Activated naive CD4-positive, alpha-beta T cell treated with anti-CD3 and anti-CD28 coated beads, Interleukin-2, amount 50 U/mL, for 24 hours (primary cell): ENCODE results near the gene AMER3.

ENCODE experiments used
- H3K27ac Mint-ChIP-seq: one replicate; pipeline ENCODE4 v1.8.0; 2021; ENCODE audit warnings: mild to moderate bottlenecking, mixed read lengths
- H3K27me3 Mint-ChIP-seq: one replicate; pipeline ENCODE4 v1.8.0; 2021; ENCODE audit warnings: mixed read lengths
- H3K36me3 Mint-ChIP-seq: one replicate; pipeline ENCODE4 v1.8.0; 2021; ENCODE audit warnings: mixed read lengths
- H3K4me1 Mint-ChIP-seq: one replicate; pipeline ENCODE4 v1.8.0; 2021; ENCODE audit warnings: mixed read lengths
- H3K4me3 Mint-ChIP-seq: one replicate; pipeline ENCODE4 v1.8.0; 2021; ENCODE audit warnings: mild to moderate bottlenecking, mixed read lengths
- H3K9me3 Mint-ChIP-seq: one replicate; pipeline ENCODE4 v1.8.0; 2021; ENCODE audit warnings: mixed read lengths

Gene AMER3

GRCh38 chr2:130763405-130763804 is 8.1 kb downstream of the AMER3 start:
- H3K36me3 Mint-ChIP-seq = no peaks in the 10 kb centered on the region
- peaks cover 21% of the 10 kb centered on the region for H3K27me3 Mint-ChIP-seq
- no peak overlapping the region for H3K4me3 Mint-ChIP-seq
- H3K4me1 Mint-ChIP-seq = no peaks in the 10 kb centered on the region
- no peaks in the 10 kb centered on the region for H3K9me3 Mint-ChIP-seq
- H3K27ac Mint-ChIP-seq = no peak overlapping the region

- no peaks in the 10 kb centered on the region for H3K36me3 Mint-ChIP-seq
- no peaks in the 10 kb centered on the region for H3K9me3 Mint-ChIP-seq
- no peak overlapping the region for H3K27ac Mint-ChIP-seq
- H3K4me1 Mint-ChIP-seq = no peaks in the 10 kb centered on the region
- H3K27me3 Mint-ChIP-seq = peaks cover 15% of the 10 kb centered on the region
- H3K4me3 Mint-ChIP-seq = no peak overlapping the region
Observed at GRCh38 chr2:130764035-130764820, 8.9 kb downstream of the AMER3 start.

- Mint-ChIP-seq H3K4me1 (no peaks in the 10 kb centered on the region), H3K4me3 (no peak overlapping the region), H3K9me3 (no peaks in the 10 kb centered on the region), H3K27ac (no peak overlapping the region), H3K36me3 (no peaks in the 10 kb centered on the region), H3K27me3 (peaks cover 19% of the 10 kb centered on the region)
Observed at GRCh38 chr2:130764821-130765115, 9.4 kb downstream of the AMER3 start.

- Mint-ChIP-seq H3K27ac (no peak overlapping the region), H3K4me3 (no peak overlapping the region), H3K27me3 (peaks cover 19% of the 10 kb centered on the region), H3K4me1 (no peaks in the 10 kb centered on the region), H3K36me3 (no peaks in the 10 kb centered on the region), H3K9me3 (no peaks in the 10 kb centered on the region)
Observed at GRCh38 chr2:130765464-130765863, 10.1 kb downstream of the AMER3 start.

GRCh38 chr2:130766037-130766436 is 10.7 kb downstream of the AMER3 start:
- Mint-ChIP-seq H3K4me1 (no peaks in the 10 kb centered on the region), H3K27me3 (peaks cover 17% of the 10 kb centered on the region), H3K4me3 (no peak overlapping the region), H3K9me3 (no peaks in the 10 kb centered on the region), H3K36me3 (no peaks in the 10 kb centered on the region), H3K27ac (no peak overlapping the region)

- no peaks in the 10 kb centered on the region for H3K9me3 Mint-ChIP-seq
- H3K4me3 Mint-ChIP-seq = no peak overlapping the region
- H3K36me3 Mint-ChIP-seq = no peaks in the 10 kb centered on the region
- no peaks in the 10 kb centered on the region for H3K4me1 Mint-ChIP-seq
- H3K27me3 Mint-ChIP-seq = peaks cover 11% of the 10 kb centered on the region
- H3K27ac Mint-ChIP-seq = no peak overlapping the region
Observed at GRCh38 chr2:130766711-130767407, 11.5 kb downstream of the AMER3 start.

GRCh38 chr2:130767408-130767775 is 12.1 kb downstream of the AMER3 start:
- Mint-ChIP-seq H3K27me3 (peaks cover 11% of the 10 kb centered on the region), H3K9me3 (no peaks in the 10 kb centered on the region), H3K4me3 (no peak overlapping the region), H3K4me1 (no peaks in the 10 kb centered on the region), H3K27ac (no peak overlapping the region), H3K36me3 (no peaks in the 10 kb centered on the region)

- peaks cover 15% of the 10 kb centered on the region for H3K27me3 Mint-ChIP-seq
- H3K27ac Mint-ChIP-seq = no peak overlapping the region
- no peaks in the 10 kb centered on the region for H3K9me3 Mint-ChIP-seq
- no peak overlapping the region for H3K4me3 Mint-ChIP-seq
- H3K4me1 Mint-ChIP-seq = no peaks in the 10 kb centered on the region
- no peaks in the 10 kb centered on the region for H3K36me3 Mint-ChIP-seq
Observed at GRCh38 chr2:130768191-130768855, 13.0 kb downstream of the AMER3 start.

- H3K36me3 Mint-ChIP-seq = no peaks in the 10 kb centered on the region
- no peak overlapping the region for H3K27ac Mint-ChIP-seq
- peaks cover 15% of the 10 kb centered on the region for H3K27me3 Mint-ChIP-seq
- H3K9me3 Mint-ChIP-seq = no peaks in the 10 kb centered on the region
- H3K4me1 Mint-ChIP-seq = no peaks in the 10 kb centered on the region
- H3K4me3 Mint-ChIP-seq = no peak overlapping the region
Observed at GRCh38 chr2:130769343-130769907, 14.1 kb downstream of the AMER3 start.

- no peak overlapping the region for H3K4me3 Mint-ChIP-seq
- H3K4me1 Mint-ChIP-seq = no peaks in the 10 kb centered on the region
- no peaks in the 10 kb centered on the region for H3K36me3 Mint-ChIP-seq
- no peak overlapping the region for H3K27ac Mint-ChIP-seq
- no peaks in the 10 kb centered on the region for H3K9me3 Mint-ChIP-seq
- H3K27me3 Mint-ChIP-seq = peaks cover 6% of the 10 kb centered on the region
Observed at GRCh38 chr2:130776550-130776949, 21.2 kb downstream of the AMER3 start.

GRCh38 chr2:130778781-130779180 is 23.4 kb downstream of the AMER3 start:
- H3K4me3 Mint-ChIP-seq = no peak overlapping the region
- H3K36me3 Mint-ChIP-seq = no peaks in the 10 kb centered on the region
- peaks cover 2% of the 10 kb centered on the region for H3K27me3 Mint-ChIP-seq
- no peaks in the 10 kb centered on the region for H3K4me1 Mint-ChIP-seq
- no peaks in the 10 kb centered on the region for H3K9me3 Mint-ChIP-seq
- H3K27ac Mint-ChIP-seq = no peak overlapping the region

GRCh38 chr2:130785466-130786055 is 30.2 kb downstream of the AMER3 start:
- peaks cover 5% of the 10 kb centered on the region for H3K27me3 Mint-ChIP-seq
- no peaks in the 10 kb centered on the region for H3K4me1 Mint-ChIP-seq
- no peak overlapping the region for H3K27ac Mint-ChIP-seq
- H3K9me3 Mint-ChIP-seq = no peaks in the 10 kb centered on the region
- no peaks in the 10 kb centered on the region for H3K36me3 Mint-ChIP-seq
- H3K4me3 Mint-ChIP-seq = no peak overlapping the region

GRCh38 chr2:130786076-130786475 is 30.7 kb downstream of the AMER3 start:
- H3K4me1 Mint-ChIP-seq = no peaks in the 10 kb centered on the region
- peaks cover 4% of the 10 kb centered on the region for H3K27me3 Mint-ChIP-seq
- no peak overlapping the region for H3K4me3 Mint-ChIP-seq
- H3K36me3 Mint-ChIP-seq = no peaks in the 10 kb centered on the region
- no peaks in the 10 kb centered on the region for H3K9me3 Mint-ChIP-seq
- no peak overlapping the region for H3K27ac Mint-ChIP-seq

GRCh38 chr2:130787841-130788240 is 32.5 kb downstream of the AMER3 start:
- Mint-ChIP-seq H3K4me1 (no peaks in the 10 kb centered on the region), H3K4me3 (no peak overlapping the region), H3K27me3 (peaks cover 5% of the 10 kb centered on the region), H3K27ac (no peak overlapping the region), H3K36me3 (no peaks in the 10 kb centered on the region), H3K9me3 (no peaks in the 10 kb centered on the region)

- peaks cover 6% of the 10 kb centered on the region for H3K27me3 Mint-ChIP-seq
- no peak overlapping the region for H3K27ac Mint-ChIP-seq
Observed at GRCh38 chr2:130790312-130790711, 35.0 kb downstream of the AMER3 start.

More at GRCh38 chr2:130790312-130790711, 35.0 kb downstream of the AMER3 start:
- Mint-ChIP-seq H3K4me3 (no peak overlapping the region), H3K9me3 (no peaks in the 10 kb centered on the region), H3K4me1 (no peaks in the 10 kb centered on the region), H3K36me3 (no peaks in the 10 kb centered on the region)
